BJ (cell line): ENCODE results near the gene MYO1D. TPM values are rescaled to one million over a fixed set of nuclear protein-coding genes. Genes with fewer than 3 reads are reported as not detected.
"Not testable (repeated sequence)": the region's sequence is repeated elsewhere in the genome, so short reads cannot be mapped to it uniquely, and the experiment has no call there.

ENCODE experiments used
- CTCF ChIA-PET: fragments of 350-600 bp; formaldehyde crosslinking; extraction: SDS; loops from one replicate; lab custom pipeline; 2021; ENCODE audit warnings: antibody characterized with exemption, inconsistent platforms; lab: Yijun Ruan, JAX
- POLR2A ChIA-PET: fragments of 300-600 bp; sonication (Branson Sonifier 250); formaldehyde crosslinking; extraction: SDS; loops from one replicate; lab custom pipeline; 2021; ENCODE audit warnings: antibody characterized with exemption; lab: Charles Lee
- DNase-seq: peaks from one replicate; pipeline ENCODE4 v3.0.0-alpha.2; 2011; ENCODE audit warnings: low read depth
- H3K27me3 ChIP-seq: 2 replicates; pipeline ENCODE4 v1.6.0; 2011; ENCODE audit warnings: low read length; ENCODE audit not compliant: control insufficient read depth, insufficient read depth
- H3K36me3 ChIP-seq: 2 replicates; pipeline ENCODE4 v1.5.1; 2011; ENCODE audit warnings: low read length; ENCODE audit not compliant: control insufficient read depth, insufficient read depth
- H3K4me3 ChIP-seq: 2 replicates; pipeline ENCODE4 v1.5.1; 2011; ENCODE audit warnings: low read depth, mild to moderate bottlenecking, control low read depth, low read length
- polyA plus RNA-seq: library from polyadenylated mRNA; depleted of rRNA; stranded (reverse); fragments of >200 nt; gene quantifications from 2 replicates; pipeline ENCODE4 v1.2.3, GENCODE V29; 2011
- TF ChIP-seq, protein P1 (sequence below): IDR thresholded peaks from 2 replicates; pipeline ENCODE4 v1.5.1; 2011; ENCODE audit warnings: low read depth, mild to moderate bottlenecking, control low read depth, inconsistent platforms, low read length, moderate library complexity; ENCODE audit not compliant: insufficient read depth

Gene MYO1D
- polyA plus RNA-seq, 1 experiment, result 23.6 TPM

DNA sequence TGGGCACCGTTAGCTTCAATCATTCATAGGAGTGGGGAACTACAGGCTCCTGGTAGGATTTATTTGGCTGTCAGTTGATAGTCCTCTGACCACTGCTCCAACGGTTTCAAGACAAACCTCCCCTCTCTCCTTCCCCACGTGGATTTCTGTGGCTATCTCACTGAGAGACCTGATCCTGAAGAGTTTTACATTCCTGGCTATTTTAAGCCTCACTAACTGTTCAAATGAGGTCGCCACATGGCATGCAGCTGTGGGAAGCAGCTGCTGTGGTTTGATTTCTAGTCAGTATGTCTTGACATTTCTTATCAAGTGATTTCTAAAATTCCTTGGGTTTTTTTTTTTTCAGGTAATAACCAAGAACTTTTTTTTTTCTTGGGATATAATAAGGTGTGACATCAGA lies 351.8 kb downstream of the MYO1D start:
- Histone ChIP-seq H3K36me3 (no peaks in the 10 kb centered on the region; the same call in 1 of the 2 replicates), H3K4me3 (no peak overlapping the region), H3K27me3 (no peaks in the 10 kb centered on the region; the same call in 1 of the 2 replicates)
- POLR2A ChIA-PET, result no interaction called here
- DNase-seq, result peak; percentile 39
- TF ChIP-seq, protein P1, sequence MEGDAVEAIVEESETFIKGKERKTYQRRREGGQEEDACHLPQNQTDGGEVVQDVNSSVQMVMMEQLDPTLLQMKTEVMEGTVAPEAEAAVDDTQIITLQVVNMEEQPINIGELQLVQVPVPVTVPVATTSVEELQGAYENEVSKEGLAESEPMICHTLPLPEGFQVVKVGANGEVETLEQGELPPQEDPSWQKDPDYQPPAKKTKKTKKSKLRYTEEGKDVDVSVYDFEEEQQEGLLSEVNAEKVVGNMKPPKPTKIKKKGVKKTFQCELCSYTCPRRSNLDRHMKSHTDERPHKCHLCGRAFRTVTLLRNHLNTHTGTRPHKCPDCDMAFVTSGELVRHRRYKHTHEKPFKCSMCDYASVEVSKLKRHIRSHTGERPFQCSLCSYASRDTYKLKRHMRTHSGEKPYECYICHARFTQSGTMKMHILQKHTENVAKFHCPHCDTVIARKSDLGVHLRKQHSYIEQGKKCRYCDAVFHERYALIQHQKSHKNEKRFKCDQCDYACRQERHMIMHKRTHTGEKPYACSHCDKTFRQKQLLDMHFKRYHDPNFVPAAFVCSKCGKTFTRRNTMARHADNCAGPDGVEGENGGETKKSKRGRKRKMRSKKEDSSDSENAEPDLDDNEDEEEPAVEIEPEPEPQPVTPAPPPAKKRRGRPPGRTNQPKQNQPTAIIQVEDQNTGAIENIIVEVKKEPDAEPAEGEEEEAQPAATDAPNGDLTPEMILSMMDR, result no peak
- CTCF ChIA-PET, result interaction anchor here (1.2 kb wide), 1 partner anchor 8 kb away, joined by 3 read pairs; no protein-coding TSS in a partner anchor

DNA sequence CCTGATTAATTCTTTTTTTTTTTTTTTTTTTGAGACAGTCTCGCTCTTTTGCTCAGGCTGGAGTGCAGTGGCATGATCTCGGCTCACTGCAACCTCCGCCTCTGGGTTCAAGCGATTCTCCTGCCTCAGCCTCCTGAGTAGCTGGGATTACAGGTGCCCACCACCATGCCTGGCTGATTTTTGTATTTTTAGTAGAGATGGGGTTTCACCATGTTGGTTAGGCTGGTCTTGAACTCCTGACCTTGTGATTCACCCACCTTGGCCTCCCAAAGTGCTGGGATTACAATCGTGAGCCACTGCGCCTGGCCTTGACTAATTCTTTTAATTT lies 352.4 kb downstream of the MYO1D start:
- H3K4me3 ChIP-seq, H3K27me3 ChIP-seq, POLR2A ChIA-PET, DNase-seq, CTCF ChIA-PET, H3K36me3 ChIP-seq: not testable (repeated sequence)

DNA sequence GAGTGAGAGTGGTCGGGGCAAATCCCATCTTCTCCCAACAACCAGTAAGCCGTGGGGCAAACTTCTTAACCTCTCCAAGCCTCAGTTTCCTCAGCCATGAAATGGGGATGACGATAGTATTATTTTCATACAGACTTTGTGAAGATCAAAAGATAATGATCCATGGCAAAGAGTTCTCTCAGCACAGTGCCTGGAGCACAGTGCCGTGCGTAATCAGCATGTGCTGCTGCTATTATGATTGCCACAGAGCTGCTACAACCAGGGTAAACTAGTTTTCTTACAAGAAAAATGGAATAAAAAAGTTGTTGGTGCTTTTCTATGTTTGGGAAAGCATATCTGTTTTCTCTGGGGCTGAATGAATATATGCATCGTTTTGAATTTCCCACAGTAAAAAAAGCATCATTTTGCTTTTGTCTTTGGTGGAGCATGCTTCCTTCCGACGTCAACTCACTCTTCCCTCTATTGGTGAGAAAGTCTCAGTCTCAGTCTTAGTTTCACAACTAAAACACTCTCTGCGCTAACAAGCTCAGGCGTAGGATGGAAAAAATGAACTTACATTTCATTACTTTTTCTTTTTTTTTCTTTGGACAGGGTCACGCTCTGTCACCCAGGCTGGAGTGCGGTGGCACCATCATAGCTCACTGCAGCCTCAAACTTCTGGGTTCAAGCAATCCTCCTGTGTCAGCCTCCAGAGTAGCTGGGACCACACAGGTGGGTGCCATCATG lies 352.9 kb downstream of the MYO1D start:
- CTCF ChIA-PET, result no interaction called here
- no peaks in the 10 kb centered on the region; the same call in 1 of the 2 replicates for H3K27me3 ChIP-seq
- POLR2A ChIA-PET, result no interaction called here
- no peak for DNase-seq
- TF ChIP-seq, protein P1, result no peak
- H3K4me3 ChIP-seq, result no peak overlapping the region
- no peaks in the 10 kb centered on the region; the same call in 1 of the 2 replicates for H3K36me3 ChIP-seq

DNA sequence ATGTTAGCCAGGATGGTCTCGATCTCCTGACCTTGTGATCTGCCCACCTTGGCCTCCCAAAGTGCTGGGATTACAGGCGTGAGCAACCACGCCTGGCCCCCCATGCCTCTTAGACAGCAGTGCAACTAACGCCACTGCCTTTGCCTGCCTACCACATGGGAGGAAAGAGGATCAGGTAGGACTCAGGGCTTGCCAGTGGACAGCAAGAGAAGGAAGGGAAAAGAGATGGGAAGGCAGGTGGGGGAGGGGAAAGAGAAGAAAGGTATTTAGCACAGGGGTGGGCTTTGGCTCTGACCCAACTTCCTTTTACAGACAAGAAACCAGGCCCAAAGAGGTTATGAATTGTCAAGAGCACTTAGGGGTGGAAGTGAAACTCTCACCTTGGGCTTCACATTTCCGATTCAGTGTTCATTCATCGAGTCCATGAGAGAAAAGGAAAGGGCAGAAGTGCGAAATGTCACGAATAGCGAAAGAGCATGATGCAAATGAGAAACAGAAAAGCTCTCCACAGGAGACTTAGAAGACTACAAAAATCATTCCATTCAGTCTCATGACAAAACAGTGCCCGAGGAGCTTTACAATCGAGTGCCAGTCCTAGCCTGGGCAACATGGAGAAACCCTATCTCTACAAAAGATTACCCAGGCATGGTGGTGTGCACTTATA lies 353.8 kb downstream of the MYO1D start:
- TF ChIP-seq, protein P1, result no peak
- Histone ChIP-seq H3K36me3 (no peaks in the 10 kb centered on the region), H3K27me3 (no peaks in the 10 kb centered on the region; the same call in 1 of the 2 replicates), H3K4me3 (no peak overlapping the region)
- no peak for DNase-seq
- ChIA-PET CTCF (no interaction called here), POLR2A (no interaction called here)

DNA sequence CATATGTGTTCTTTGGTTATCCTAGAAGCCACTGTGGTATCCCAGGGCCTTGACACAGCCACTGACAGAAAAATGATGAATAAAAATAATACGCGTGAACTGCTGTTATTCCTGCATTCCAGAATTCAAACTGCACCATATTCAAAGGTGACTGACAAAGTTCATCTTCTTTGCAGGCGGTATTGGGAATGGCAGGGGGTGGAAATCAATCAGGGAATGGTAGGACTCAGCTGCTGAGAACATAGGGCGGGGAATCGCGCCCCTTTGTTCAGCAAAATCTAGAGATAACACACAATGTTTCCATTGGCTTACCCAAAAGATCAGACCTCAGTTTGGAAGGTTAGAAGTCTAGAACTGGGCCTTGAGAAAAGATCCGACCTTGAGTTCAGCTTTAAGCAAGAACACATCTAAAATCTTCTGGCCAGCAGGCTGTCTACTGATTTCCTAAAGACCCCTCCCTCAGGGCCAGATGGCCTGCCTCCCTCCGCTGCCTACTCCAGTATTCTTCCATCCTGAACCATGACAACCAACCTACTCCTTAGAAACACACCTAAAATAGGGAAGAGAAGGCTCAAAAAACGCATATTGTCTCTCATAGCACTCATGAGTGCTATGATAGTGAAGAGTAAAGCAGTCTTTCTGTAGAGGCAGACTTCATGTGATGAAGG lies 356.1 kb downstream of the MYO1D start:
- TF ChIP-seq, protein P1, result no peak
- Histone ChIP-seq H3K36me3 (no peaks in the 10 kb centered on the region), H3K27me3 (no peaks in the 10 kb centered on the region; the same call in 1 of the 2 replicates), H3K4me3 (no peak overlapping the region)
- ChIA-PET POLR2A (no interaction called here), CTCF (interaction anchor here (1.5 kb wide), 1 partner anchor 10 kb away, joined by 3 read pairs; no protein-coding TSS in a partner anchor)
- DNase-seq, result no peak
